GM12878 (cell line): ENCODE results near the gene YKT6. TPM values are rescaled to one million over a fixed set of nuclear protein-coding genes. Genes with fewer than 3 reads are reported as not detected.

Experiments
- ATAC-seq: fragments of 200-7000 bp; cut with Tn5 transposase; 3 replicates; pipeline ENCODE4 v1.9.1; 2020; ENCODE audit warnings: mild to moderate bottlenecking, moderate library complexity
- BruUV-seq: library from RNA; stranded (reverse); fragments of 400-500 nt; replicated peaks from 2 replicates; lab custom pipeline; 2021; lab: Mats Ljungman, UMichigan
- CTCF ChIA-PET: fragments of 300-600 bp; sonication (Branson Sonifier 250); formaldehyde crosslinking; extraction: SDS; loops from one replicate; lab custom pipeline; 2021; ENCODE audit warnings: inconsistent platforms; lab: Yijun Ruan, JAX
- POLR2A ChIA-PET: fragments of 350-600 bp; formaldehyde crosslinking; extraction: SDS; loops from one replicate; lab custom pipeline; 2021; ENCODE audit warnings: inconsistent platforms; lab: Charles Lee
- RAD21 ChIA-PET: fragments of 300-600 bp; sonication (Branson Sonifier 250); formaldehyde crosslinking; loops from one replicate; lab custom pipeline; 2023; ENCODE audit warnings: antibody characterized with exemption; ENCODE audit not compliant: unreplicated experiment; lab: Charles Lee
- SMC1A ChIA-PET: fragments of 300-600 bp; sonication (Branson Sonifier 250); formaldehyde crosslinking; loops from one replicate; lab custom pipeline; 2023; ENCODE audit not compliant: unreplicated experiment, uncharacterized antibody; lab: Charles Lee
- DNase-seq: peaks from one replicate; pipeline ENCODE4 v3.0.0-alpha.2; 2011; ENCODE audit warnings: low read depth, low spot score
- FAIRE-seq: peaks from 3 replicates; lab custom pipeline; 2011; peaks lifted over from hg19 to GRCh38; lab: Jason Lieb, UNC
- H2AFZ ChIP-seq: 2 replicates; pipeline ENCODE4 v1.6.0; 2011; ENCODE audit warnings: low read depth, low read length, control low read depth; ENCODE audit not compliant: control insufficient read depth
- H3K27ac ChIP-seq: 2 replicates; pipeline ENCODE4 v1.5.1; 2011; ENCODE audit warnings: control low read depth; ENCODE audit not compliant: control insufficient read depth, insufficient read depth
- H3K27me3 ChIP-seq, 2 experiments: replicated peaks in 1 of 2; 2 replicates each; pipeline versions ENCODE4 v1.6.0 to v1.6.1; 2011; ENCODE audit warnings: low read length in 1 of 2; ENCODE audit not compliant: control insufficient read depth in 2 of 2, insufficient read depth in 2 of 2
- H3K36me3 ChIP-seq, 2 experiments: 2 replicates each; pipeline ENCODE4 v1.5.1; 2011; ENCODE audit warnings: low read length in 1 of 2; ENCODE audit not compliant: control insufficient read depth in 2 of 2, insufficient read depth in 2 of 2
- H3K4me1 ChIP-seq: 2 replicates; pipeline ENCODE4 v1.6.1; 2011; ENCODE audit warnings: mild to moderate bottlenecking, low read length, moderate library complexity, mixed read lengths; ENCODE audit not compliant: control insufficient read depth, insufficient read depth
- H3K4me2 ChIP-seq: 2 replicates; pipeline ENCODE4 v1.6.0; 2011; ENCODE audit warnings: control low read depth; ENCODE audit not compliant: control insufficient read depth, insufficient read depth
- H3K4me3 ChIP-seq: fragments of 200-600 bp; sonication (generic); 2 replicates; pipeline ENCODE4 v1.5.1; 2016
- H3K79me2 ChIP-seq: 2 replicates; pipeline ENCODE4 v1.6.0; 2011; ENCODE audit warnings: low read length; ENCODE audit not compliant: control insufficient read depth, insufficient read depth
- H3K9ac ChIP-seq: 2 replicates; pipeline ENCODE4 v1.8.0; 2011; ENCODE audit warnings: low read length, control low read depth, mixed read lengths; ENCODE audit not compliant: control insufficient read depth, insufficient read depth
- H3K9me3 ChIP-seq: replicated peaks from 3 replicates; pipeline ENCODE4 v1.5.1; 2011; ENCODE audit warnings: mild to moderate bottlenecking, low read length; ENCODE audit not compliant: control insufficient read depth, insufficient read depth
- H4K20me1 ChIP-seq: 2 replicates; pipeline ENCODE4 v1.6.0; 2011; ENCODE audit not compliant: control insufficient read depth, insufficient read depth
- BHLHE40 ChIP-seq, 2 experiments: fragments of 450-650 bp in 1 of 2; IDR thresholded peaks; 2 replicates each; pipeline ENCODE4 v1.6.1; 2011 to 2017; ENCODE audit warnings: low read depth in 2 of 2, borderline replicate concordance in 1 of 2, improper control_type of control experiment in 1 of 2, low read length in 1 of 2, mild to moderate bottlenecking in 1 of 2
- HCFC1 ChIP-seq: fragments of 150-350 bp; IDR thresholded peaks from 2 replicates; pipeline ENCODE4 v1.6.1; 2014; ENCODE audit warnings: low read length
- KLF5 ChIP-seq: fragments of 450-650 bp; IDR thresholded peaks from 2 replicates; pipeline ENCODE4 v1.6.1; 2014; ENCODE audit warnings: mild to moderate bottlenecking; ENCODE audit not compliant: partially characterized antibody
- NFYB ChIP-seq: IDR thresholded peaks from 2 replicates; pipeline ENCODE4 v1.6.1; 2011; ENCODE audit warnings: low read depth, mild to moderate bottlenecking, low read length, improper control_type of control experiment, moderate library complexity; ENCODE audit not compliant: insufficient read depth
- SMAD5 ChIP-seq: IDR thresholded peaks from 2 replicates; pipeline ENCODE4 v1.6.1; 2016; ENCODE audit warnings: antibody characterized with exemption, low read depth
- TARDBP ChIP-seq: IDR thresholded peaks from 2 replicates; pipeline ENCODE4 v1.6.1; 2016; ENCODE audit warnings: borderline replicate concordance
- YY1 ChIP-seq: IDR thresholded peaks from 2 replicates; pipeline ENCODE4 v1.6.1; 2011; ENCODE audit warnings: low read depth, mild to moderate bottlenecking, low read length
- ZBED1 ChIP-seq: IDR thresholded peaks from 2 replicates; pipeline ENCODE4 v1.6.1; 2016; ENCODE audit warnings: borderline replicate concordance
- WGBS: methylation state at CpG from one replicate; pipeline ENCODE4 v1.1.6; 2016; ENCODE audit warnings: low lambda C conversion rate; ENCODE audit not compliant: insufficient replicate concordance, insufficient coverage; ENCODE audit errors: missing lambda C conversion rate; 5-methylcytosine and 5-hydroxymethylcytosine counted together
- in situ Hi-C: fragments of 300-500 bp; cut with MboI; formaldehyde crosslinking; loops from 9 replicates; pipeline ENCODE4 v1.14.3; 2018; ENCODE audit warnings: mixed read lengths
- intact Hi-C: fragments of 100-400 bp; cut with micrococcal nuclease; formaldehyde crosslinking; loops from one replicate; pipeline ENCODE4 v1.14.2; 2022; ENCODE audit not compliant: unreplicated experiment
- polyA plus RNA-seq, 11 experiments: library from polyadenylated mRNA; depleted of rRNA in 4 of 11; unstranded in 6 of 11; stranded (reverse) in 5 of 11; fragments of >200 nt; fragmentation: Nextera tagmentation in 4 of 11; fragmentation: Illumina TruSeq in 1 of 11; extraction: Ambion mirVana in 4 of 11; extraction: Trizol in 1 of 11; gene quantifications; 1 replicate in 1 of 11; 2 replicates in 10 of 11; pipeline versions ENCODE4 v1.2.1 to v1.2.3, GENCODE V29; 2011 to 2016; ENCODE audit warnings: inconsistent platforms in 2 of 11, missing spikeins in 2 of 11, low read depth in 1 of 11
- total RNA-seq, 4 experiments: library from RNA; depleted of rRNA in 3 of 4; stranded (reverse); fragments of >200 nt in 3 of 4; fragmentation: Illumina TruSeq in 1 of 4; extraction: Trizol in 1 of 4; gene quantifications; 2 replicates each; pipeline versions ENCODE4 v1.2.1 to v1.2.3, GENCODE V29; 2013 to 2021

YKT6 gene
- total and polyA plus RNA-seq, 10 of the 15 experiments (the other 5 are each of a cell fraction or from before 2014, with no cell fraction given): 1.7 to 95.2 (median 70.5) TPM

DNA sequence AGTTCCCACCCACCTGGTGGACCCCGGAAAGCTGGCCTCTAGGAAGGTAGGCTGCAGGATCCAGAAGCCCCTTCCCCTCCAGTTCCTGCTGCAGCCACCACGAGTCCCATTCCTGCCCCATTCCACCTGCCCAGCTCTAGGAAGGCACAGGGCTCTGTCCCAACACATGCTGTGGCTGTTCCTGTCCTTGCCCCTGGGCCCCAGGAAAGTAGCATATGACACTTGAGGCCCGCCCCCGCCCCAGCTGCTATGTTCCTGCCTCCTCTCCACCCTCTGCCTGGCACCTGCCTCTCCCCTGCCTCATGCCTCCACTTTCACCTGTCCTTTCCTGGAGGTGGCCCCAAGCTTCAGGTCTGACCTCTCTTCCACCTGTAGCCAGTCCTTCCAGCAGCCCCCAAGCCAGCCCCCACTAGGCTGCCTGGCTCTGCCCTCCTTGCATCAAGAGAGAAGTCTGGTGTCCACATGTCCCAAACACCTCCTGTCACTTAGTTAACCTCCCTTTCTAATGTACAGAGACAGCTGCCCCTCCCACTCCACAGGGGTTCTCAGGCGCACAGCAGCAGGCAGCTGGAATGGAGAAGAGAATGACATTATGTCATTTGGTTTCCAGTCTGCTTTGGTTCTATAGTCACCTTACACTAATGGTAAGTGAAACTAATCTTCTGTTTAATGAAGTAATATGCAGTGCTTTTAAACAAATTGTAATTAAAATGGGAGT, 22.7 kb downstream of the YKT6 start:
- no peaks in the 10 kb centered on the region for H3K79me2 ChIP-seq
- no peak overlapping the region for H3K27ac ChIP-seq
- TF ChIP-seq TARDBP (no peak), YY1 (no peak), KLF5 (no peak), SMAD5 (no peak), NFYB (no peak), HCFC1 (no peak), ZBED1 (no peak), BHLHE40 (IDR thresholded peaks at IDR 0.05; ENCODE audit: borderline replicate concordance in 1 of 2, low read depth in 2 of 2, low read length in 1 of 2) (no peak)
- TF ChIP-seq, all 136 proteins: peak for 0
- Histone ChIP-seq H4K20me1 (no peaks in the 10 kb centered on the region), H3K36me3 (no peaks in the 10 kb centered on the region), H3K4me2 (no peak overlapping the region), H3K4me3 (no peak overlapping the region), H3K9me3 (no peaks in the 10 kb centered on the region), H3K27me3 (no peaks in the 10 kb centered on the region), H2AFZ (no peak overlapping the region), H3K9ac (no peak overlapping the region), H3K4me1 (no peaks in the 10 kb centered on the region)
- RAD21 ChIA-PET: no interaction called here
- ATAC-seq (no peak; the same call in 2 of the 3 replicates), DNase-seq (no peak), FAIRE-seq (no peak)
- in situ Hi-C loops: no loop called here
- intact Hi-C loops: no loop called here
- 19% methylated on average over 5 of the region's 5 CpGs for WGBS
- POLR2A ChIA-PET: no interaction called here
- SMC1A ChIA-PET: interaction anchor here (0.5 kb wide), 1 partner anchor 11 kb away, joined by 3 read pairs; no protein-coding TSS in a partner anchor
- no TSS peak for BruUV-seq
- CTCF ChIA-PET: no interaction called here
